22Rv1 (cell line): Measurements from ENCODE around the gene HUS1.

Experiments used
- CTCF ChIP-seq: fragments of 450-650 bp; IDR thresholded peaks from 2 replicates; pipeline ENCODE4 v1.5.1; 2017; ENCODE audit warnings: mild to moderate bottlenecking
- ZFX ChIP-seq: fragments of 450-650 bp; IDR thresholded peaks from 2 replicates; pipeline ENCODE4 v1.6.1; 2017; ENCODE audit warnings: antibody characterized with exemption, borderline replicate concordance

- no peak for TF ChIP-seq CTCF
- TF ChIP-seq ZFX, result no peak
Observed at GRCh38 chr7:47950714-47951113, 28.7 kb downstream of the HUS1 start.
